ENCODE data around the gene SP140L.

DNA sequence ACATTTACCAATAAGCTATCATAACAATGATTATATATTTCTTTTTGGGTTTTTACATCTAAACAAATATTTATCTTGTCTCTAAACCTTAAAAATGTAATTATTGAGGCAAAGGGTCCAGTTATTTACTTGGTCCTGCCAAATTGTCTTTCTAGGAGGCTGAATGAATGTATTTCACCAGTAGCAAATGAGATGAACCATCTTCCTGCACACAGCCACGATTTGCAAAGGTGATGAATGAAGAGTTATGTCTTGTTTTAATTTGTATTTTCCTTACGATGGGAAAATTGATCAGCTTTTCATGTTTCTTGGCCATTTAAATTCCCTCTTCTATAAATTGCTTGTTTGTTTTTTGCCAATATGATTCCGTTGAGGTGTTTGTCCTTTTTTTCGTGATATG lies 90.4 kb downstream of the SP140L start:
- TF ChIP-seq CREB1 (IDR thresholded peaks at IDR 0.05; ENCODE audit: low read depth) (no peak), JUND (IDR thresholded peaks at IDR 0.05; ENCODE audit: low read depth, low read length) (no peak), MXI1 (IDR thresholded peaks at IDR 0.05; ENCODE audit: low read depth, low read length) (no peak), RELA (IDR thresholded peaks at IDR 0.05; ENCODE audit: borderline replicate concordance, partially characterized antibody) (no peak), GATAD2B (conservative IDR thresholded peaks at IDR 0.05; ENCODE audit: low read depth) (no peak), EP300 (IDR thresholded peaks at IDR 0.05; ENCODE audit: borderline replicate concordance in 1 of 2, control insufficient read depth in 1 of 2, low read depth in 2 of 2, low read length in 2 of 2) (no peak), SIN3A (IDR thresholded peaks at IDR 0.05; ENCODE audit: low read depth, low read length) (no peak), POLR2A (IDR thresholded peaks at IDR 0.05; ENCODE audit: low read depth, low read length) (no peak), RAD51 (IDR thresholded peaks at IDR 0.05) (no peak), CHD4 (IDR thresholded peaks at IDR 0.05) (no peak)
- TF ChIP-seq, protein P1, sequence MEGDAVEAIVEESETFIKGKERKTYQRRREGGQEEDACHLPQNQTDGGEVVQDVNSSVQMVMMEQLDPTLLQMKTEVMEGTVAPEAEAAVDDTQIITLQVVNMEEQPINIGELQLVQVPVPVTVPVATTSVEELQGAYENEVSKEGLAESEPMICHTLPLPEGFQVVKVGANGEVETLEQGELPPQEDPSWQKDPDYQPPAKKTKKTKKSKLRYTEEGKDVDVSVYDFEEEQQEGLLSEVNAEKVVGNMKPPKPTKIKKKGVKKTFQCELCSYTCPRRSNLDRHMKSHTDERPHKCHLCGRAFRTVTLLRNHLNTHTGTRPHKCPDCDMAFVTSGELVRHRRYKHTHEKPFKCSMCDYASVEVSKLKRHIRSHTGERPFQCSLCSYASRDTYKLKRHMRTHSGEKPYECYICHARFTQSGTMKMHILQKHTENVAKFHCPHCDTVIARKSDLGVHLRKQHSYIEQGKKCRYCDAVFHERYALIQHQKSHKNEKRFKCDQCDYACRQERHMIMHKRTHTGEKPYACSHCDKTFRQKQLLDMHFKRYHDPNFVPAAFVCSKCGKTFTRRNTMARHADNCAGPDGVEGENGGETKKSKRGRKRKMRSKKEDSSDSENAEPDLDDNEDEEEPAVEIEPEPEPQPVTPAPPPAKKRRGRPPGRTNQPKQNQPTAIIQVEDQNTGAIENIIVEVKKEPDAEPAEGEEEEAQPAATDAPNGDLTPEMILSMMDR (IDR thresholded peaks at IDR 0.05 in 2 of 3, conservative IDR thresholded peaks at IDR 0.05 in 1 of 3; ENCODE audit: control insufficient read depth in 2 of 3, extremely low read depth in 1 of 3, insufficient read depth in 1 of 3, low read depth in 3 of 3, low read length in 3 of 3): no peak
- TF ChIP-seq, protein P2, sequence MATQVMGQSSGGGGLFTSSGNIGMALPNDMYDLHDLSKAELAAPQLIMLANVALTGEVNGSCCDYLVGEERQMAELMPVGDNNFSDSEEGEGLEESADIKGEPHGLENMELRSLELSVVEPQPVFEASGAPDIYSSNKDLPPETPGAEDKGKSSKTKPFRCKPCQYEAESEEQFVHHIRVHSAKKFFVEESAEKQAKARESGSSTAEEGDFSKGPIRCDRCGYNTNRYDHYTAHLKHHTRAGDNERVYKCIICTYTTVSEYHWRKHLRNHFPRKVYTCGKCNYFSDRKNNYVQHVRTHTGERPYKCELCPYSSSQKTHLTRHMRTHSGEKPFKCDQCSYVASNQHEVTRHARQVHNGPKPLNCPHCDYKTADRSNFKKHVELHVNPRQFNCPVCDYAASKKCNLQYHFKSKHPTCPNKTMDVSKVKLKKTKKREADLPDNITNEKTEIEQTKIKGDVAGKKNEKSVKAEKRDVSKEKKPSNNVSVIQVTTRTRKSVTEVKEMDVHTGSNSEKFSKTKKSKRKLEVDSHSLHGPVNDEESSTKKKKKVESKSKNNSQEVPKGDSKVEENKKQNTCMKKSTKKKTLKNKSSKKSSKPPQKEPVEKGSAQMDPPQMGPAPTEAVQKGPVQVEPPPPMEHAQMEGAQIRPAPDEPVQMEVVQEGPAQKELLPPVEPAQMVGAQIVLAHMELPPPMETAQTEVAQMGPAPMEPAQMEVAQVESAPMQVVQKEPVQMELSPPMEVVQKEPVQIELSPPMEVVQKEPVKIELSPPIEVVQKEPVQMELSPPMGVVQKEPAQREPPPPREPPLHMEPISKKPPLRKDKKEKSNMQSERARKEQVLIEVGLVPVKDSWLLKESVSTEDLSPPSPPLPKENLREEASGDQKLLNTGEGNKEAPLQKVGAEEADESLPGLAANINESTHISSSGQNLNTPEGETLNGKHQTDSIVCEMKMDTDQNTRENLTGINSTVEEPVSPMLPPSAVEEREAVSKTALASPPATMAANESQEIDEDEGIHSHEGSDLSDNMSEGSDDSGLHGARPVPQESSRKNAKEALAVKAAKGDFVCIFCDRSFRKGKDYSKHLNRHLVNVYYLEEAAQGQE (IDR thresholded peaks at IDR 0.05; ENCODE audit: low read depth, low read length): no peak

Measured in GM12878 (cell line).